ENCODE data around the gene ZNF423. TPM values are rescaled to one million over a fixed set of nuclear protein-coding genes. Genes with fewer than 3 reads are reported as not detected.

ZNF423 gene
- total RNA-seq, 1 donor from 2014 or later, result 49.8 TPM

DNA sequence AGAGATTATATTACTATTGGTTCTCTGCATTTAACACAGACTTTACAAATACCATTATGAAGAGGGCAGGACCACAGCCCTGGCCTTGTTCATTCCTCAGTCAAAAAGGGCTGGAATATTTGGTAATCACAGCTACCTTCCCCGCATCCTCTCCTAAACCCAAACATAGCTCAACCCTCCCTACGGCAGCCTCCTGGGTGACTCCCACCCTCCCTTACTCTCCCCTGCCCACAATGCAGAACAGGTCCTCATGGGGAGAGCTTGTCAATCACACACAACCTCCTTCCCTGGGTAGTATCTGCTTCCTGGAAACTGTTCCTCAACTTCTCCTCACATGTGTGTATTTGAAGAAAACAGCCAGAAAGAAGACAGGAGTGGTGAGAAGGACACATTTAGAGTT, 258.1 kb downstream of the ZNF423 start:
- peaks cover 4% of the 10 kb centered on the region for H3K4me1 Mint-ChIP-seq (ENCODE audit: low read depth)
- H3K9me3 Mint-ChIP-seq (ENCODE audit: low read depth), result no peaks in the 10 kb centered on the region
- H3K36me3 Mint-ChIP-seq (ENCODE audit: insufficient read depth), result no peaks in the 10 kb centered on the region
- no peak overlapping the region for H3K27ac Mint-ChIP-seq
- TF ChIP-seq, protein P1, sequence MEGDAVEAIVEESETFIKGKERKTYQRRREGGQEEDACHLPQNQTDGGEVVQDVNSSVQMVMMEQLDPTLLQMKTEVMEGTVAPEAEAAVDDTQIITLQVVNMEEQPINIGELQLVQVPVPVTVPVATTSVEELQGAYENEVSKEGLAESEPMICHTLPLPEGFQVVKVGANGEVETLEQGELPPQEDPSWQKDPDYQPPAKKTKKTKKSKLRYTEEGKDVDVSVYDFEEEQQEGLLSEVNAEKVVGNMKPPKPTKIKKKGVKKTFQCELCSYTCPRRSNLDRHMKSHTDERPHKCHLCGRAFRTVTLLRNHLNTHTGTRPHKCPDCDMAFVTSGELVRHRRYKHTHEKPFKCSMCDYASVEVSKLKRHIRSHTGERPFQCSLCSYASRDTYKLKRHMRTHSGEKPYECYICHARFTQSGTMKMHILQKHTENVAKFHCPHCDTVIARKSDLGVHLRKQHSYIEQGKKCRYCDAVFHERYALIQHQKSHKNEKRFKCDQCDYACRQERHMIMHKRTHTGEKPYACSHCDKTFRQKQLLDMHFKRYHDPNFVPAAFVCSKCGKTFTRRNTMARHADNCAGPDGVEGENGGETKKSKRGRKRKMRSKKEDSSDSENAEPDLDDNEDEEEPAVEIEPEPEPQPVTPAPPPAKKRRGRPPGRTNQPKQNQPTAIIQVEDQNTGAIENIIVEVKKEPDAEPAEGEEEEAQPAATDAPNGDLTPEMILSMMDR (IDR thresholded peaks at IDR 0.05; ENCODE audit: unreplicated experiment), result no peak
- no peaks in the 10 kb centered on the region for H3K27me3 Mint-ChIP-seq
- no peak for DNase-seq (ENCODE audit: low spot score, unreplicated experiment)
- no peak overlapping the region for H3K4me3 Mint-ChIP-seq (ENCODE audit: low read depth)

DNA sequence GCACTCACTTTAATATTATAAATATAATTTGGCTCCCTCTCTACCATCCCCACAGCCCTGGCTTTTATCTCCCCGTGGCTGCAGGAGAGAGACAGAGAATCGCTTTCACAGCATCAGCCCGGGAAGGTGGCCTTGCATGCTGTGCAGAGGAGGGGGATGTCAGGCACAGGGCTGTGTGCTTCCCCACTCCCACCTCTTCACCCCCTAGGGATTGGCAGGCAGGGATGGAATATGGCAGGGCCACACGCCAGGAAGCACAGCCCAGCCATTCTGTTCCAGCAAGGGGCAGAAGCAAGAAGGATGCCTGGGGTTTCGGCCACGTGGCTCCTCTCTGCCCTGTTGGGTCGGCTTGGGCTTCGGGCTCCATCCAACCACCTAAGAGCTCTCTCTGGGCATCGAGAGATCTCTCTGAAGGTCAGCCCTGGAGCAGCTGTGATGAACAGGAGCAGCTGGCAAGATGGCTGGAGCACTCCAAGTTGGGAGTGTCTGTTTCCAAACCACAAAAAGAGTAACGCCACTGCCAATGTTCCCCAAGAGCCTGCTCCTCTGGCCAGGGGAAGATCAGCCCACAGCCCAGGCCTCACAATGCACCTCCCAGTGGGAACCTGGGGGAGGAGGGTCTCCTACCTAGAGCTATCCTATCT, 259.1 kb downstream of the ZNF423 start:
- no peak overlapping the region for H3K4me3 Mint-ChIP-seq (ENCODE audit: low read depth)
- no peaks in the 10 kb centered on the region for H3K9me3 Mint-ChIP-seq (ENCODE audit: low read depth)
- no peak overlapping the region for H3K27ac Mint-ChIP-seq
- TF ChIP-seq, protein P1 (IDR thresholded peaks at IDR 0.05; ENCODE audit: unreplicated experiment), result no peak
- peaks cover 9% of the 10 kb centered on the region for H3K4me1 Mint-ChIP-seq (ENCODE audit: low read depth)
- no peaks in the 10 kb centered on the region for H3K36me3 Mint-ChIP-seq (ENCODE audit: insufficient read depth)
- no peak for DNase-seq (ENCODE audit: low spot score, unreplicated experiment)
- H3K27me3 Mint-ChIP-seq, result no peaks in the 10 kb centered on the region

DNA sequence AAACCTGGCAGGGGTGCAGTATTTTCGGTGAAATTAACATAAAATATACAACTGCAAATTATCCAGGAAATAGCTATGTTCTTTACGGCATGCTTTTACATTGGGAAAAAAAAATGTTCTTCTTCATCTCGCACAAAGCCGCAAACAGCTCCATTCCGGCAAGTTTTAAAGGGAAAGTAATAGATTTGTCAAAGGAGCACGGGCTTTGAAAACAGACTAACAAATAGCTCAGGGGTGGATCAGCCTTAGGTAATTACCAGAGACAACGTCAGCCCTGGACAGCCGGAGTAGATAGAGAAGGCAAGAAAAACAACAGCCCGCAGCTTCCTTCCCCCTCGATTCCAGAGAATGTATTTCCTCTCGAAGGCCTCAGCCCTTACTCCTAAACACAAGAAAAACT, 259.8 kb downstream of the ZNF423 start:
- H3K27me3 Mint-ChIP-seq, result no peaks in the 10 kb centered on the region
- no peak overlapping the region for H3K27ac Mint-ChIP-seq
- TF ChIP-seq, protein P1 (IDR thresholded peaks at IDR 0.05; ENCODE audit: unreplicated experiment), result no peak
- H3K36me3 Mint-ChIP-seq (ENCODE audit: insufficient read depth), result no peaks in the 10 kb centered on the region
- H3K4me3 Mint-ChIP-seq (ENCODE audit: low read depth), result no peak overlapping the region
- H3K9me3 Mint-ChIP-seq (ENCODE audit: low read depth), result no peaks in the 10 kb centered on the region
- peaks cover 9% of the 10 kb centered on the region for H3K4me1 Mint-ChIP-seq (ENCODE audit: low read depth)
- no peak for DNase-seq (ENCODE audit: low spot score, unreplicated experiment)

DNA sequence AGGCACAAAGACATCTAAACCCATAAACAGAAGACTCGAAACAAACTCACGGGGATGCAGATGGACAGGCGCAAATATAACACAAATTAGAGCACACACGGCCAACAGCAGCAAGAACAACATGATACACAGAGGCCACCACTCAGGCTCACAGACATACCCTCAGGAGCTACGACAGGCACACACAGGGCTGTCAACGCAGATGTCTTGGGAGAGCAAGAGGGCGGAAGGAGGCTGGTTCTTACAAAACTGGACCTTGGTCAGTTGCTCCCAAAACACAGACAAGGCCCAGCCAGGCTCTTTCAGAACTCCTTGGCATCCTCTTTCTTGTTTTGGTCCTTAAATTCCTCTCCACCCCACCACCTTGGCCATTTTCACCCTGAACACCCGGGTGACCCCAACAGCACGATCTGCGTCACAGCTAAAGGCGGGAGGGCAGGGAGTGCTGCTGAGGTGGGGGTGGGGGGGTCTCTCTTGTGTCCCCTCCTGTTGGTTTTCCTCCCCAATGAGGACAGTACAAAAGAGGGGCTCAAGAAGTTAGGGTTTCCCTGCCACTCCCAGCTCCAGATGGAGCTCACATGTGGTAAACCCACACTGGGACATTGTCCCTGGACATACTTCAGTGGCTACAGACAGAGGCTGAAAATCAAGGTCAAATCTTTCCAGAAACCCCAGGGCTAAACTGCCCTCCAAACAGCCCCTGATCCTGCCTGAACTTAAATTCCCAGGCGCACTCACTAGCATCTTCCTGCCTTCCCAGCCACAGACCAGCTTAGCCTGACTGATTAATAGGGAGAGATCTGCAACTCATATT, 261.0 kb downstream of the ZNF423 start:
- peak overlapping the region; percentile 15 for H3K27ac Mint-ChIP-seq
- no peaks in the 10 kb centered on the region for H3K36me3 Mint-ChIP-seq (ENCODE audit: insufficient read depth)
- H3K9me3 Mint-ChIP-seq (ENCODE audit: low read depth), result no peaks in the 10 kb centered on the region
- TF ChIP-seq, protein P1 (IDR thresholded peaks at IDR 0.05; ENCODE audit: unreplicated experiment), result no peak
- DNase-seq (ENCODE audit: low spot score, unreplicated experiment), result no peak
- no peaks in the 10 kb centered on the region for H3K27me3 Mint-ChIP-seq
- H3K4me3 Mint-ChIP-seq (ENCODE audit: low read depth), result no peak overlapping the region
- peaks cover 9% of the 10 kb centered on the region for H3K4me1 Mint-ChIP-seq (ENCODE audit: low read depth)

DNA sequence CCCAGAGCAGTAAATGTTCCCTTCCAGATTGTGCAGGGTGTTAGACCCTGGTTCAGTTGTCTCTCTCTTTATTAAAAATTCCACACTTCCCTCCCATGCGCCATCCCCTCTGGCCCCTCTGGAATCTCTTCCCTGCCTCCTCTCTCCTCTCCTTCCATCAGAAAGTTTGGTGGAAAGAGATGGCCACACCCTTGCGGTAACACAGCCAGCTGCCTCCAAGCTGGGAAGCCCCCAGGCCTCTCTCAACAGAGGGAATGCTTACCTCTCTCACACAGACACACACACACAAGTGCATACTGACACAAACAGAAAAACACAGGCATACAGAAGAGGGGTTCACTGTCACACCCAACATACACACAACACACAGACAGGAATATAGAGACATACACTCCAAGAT, 261.8 kb downstream of the ZNF423 start:
- Mint-ChIP-seq H3K4me1 (ENCODE audit: low read depth) (peaks cover 11% of the 10 kb centered on the region), H3K27me3 (no peaks in the 10 kb centered on the region), H3K36me3 (ENCODE audit: insufficient read depth) (no peaks in the 10 kb centered on the region), H3K27ac (peak overlapping the region; percentile 15), H3K9me3 (ENCODE audit: low read depth) (no peaks in the 10 kb centered on the region), H3K4me3 (ENCODE audit: low read depth) (no peak overlapping the region)
- TF ChIP-seq, protein P1 (IDR thresholded peaks at IDR 0.05; ENCODE audit: unreplicated experiment), result no peak
- DNase-seq (ENCODE audit: low spot score, unreplicated experiment), result no peak
